CD4-positive, alpha-beta memory T cell (primary cell): ENCODE results near the gene VAMP2. TPM values are rescaled to one million over a fixed set of nuclear protein-coding genes. Genes with fewer than 3 reads are reported as not detected.

Experiments used
- CTCF ChIA-PET: fragments of 350-600 bp; sonication (Branson Sonifier 250); formaldehyde crosslinking; loops from one replicate; lab custom pipeline; 2021; ENCODE audit warnings: inconsistent platforms; ENCODE audit not compliant: partially characterized antibody; lab: Charles Lee
- POLR2A ChIA-PET: fragments of 350-600 bp; sonication (Branson Sonifier 250); formaldehyde crosslinking; loops from one replicate; lab custom pipeline; 2021; ENCODE audit not compliant: partially characterized antibody; lab: Charles Lee
- DNase-seq, 5 donors: peaks; one replicate each; pipeline versions ENCODE4 v3.0.0 to v3.0.0-alpha.2; 2020 to 2022; ENCODE audit warnings: mixed read lengths in 1 of 5
- H3K27ac ChIP-seq: one replicate; pipeline ENCODE4 v1.7.0; 2013; ENCODE audit warnings: low read depth, low read length
- H3K27me3 ChIP-seq: 2 replicates; pipeline ENCODE4 v1.7.0; 2013; ENCODE audit warnings: mild to moderate bottlenecking, low read length, moderate library complexity; ENCODE audit not compliant: insufficient read depth
- H3K36me3 ChIP-seq: 2 replicates; pipeline ENCODE4 v1.7.0; 2013; ENCODE audit warnings: mild to moderate bottlenecking, low read length, moderate library complexity; ENCODE audit not compliant: insufficient read depth
- H3K4me1 ChIP-seq: 2 replicates; pipeline ENCODE4 v1.7.0; 2013; ENCODE audit warnings: mild to moderate bottlenecking, low read length, moderate library complexity; ENCODE audit not compliant: insufficient read depth
- H3K4me3 ChIP-seq, 2 donors: one replicate each; pipeline ENCODE4 v1.7.0; 2013; ENCODE audit warnings: low read length in 2 of 2, mild to moderate bottlenecking in 1 of 2
- H3K9me3 ChIP-seq, 2 donors: one replicate each; pipeline ENCODE4 v1.7.0; 2013; ENCODE audit warnings: low read length in 2 of 2, control low read depth in 1 of 2; ENCODE audit not compliant: control insufficient read depth in 1 of 2
- H3K27ac Mint-ChIP-seq, 7 donors: one replicate each; pipeline ENCODE4 v1.8.0; 2020 to 2021; ENCODE audit warnings: mixed read lengths in 7 of 7, mild to moderate bottlenecking in 6 of 7, inconsistent platforms in 3 of 7, moderate library complexity in 3 of 7
- H3K27me3 Mint-ChIP-seq, 2 donors: one replicate each; pipeline ENCODE4 v1.8.0; 2020 to 2021; ENCODE audit warnings: mixed read lengths in 2 of 2
- H3K36me3 Mint-ChIP-seq, 2 donors: one replicate each; pipeline ENCODE4 v1.8.0; 2020 to 2021; ENCODE audit warnings: mixed read lengths in 2 of 2, inconsistent platforms in 1 of 2, mild to moderate bottlenecking in 1 of 2
- H3K4me1 Mint-ChIP-seq, 4 donors: one replicate each; pipeline ENCODE4 v1.8.0; 2020 to 2021; ENCODE audit warnings: mixed read lengths in 4 of 4, mild to moderate bottlenecking in 1 of 4
- H3K4me3 Mint-ChIP-seq, 8 donors: one replicate each; pipeline ENCODE4 v1.8.0; 2020 to 2021; ENCODE audit warnings: mixed read lengths in 8 of 8, mild to moderate bottlenecking in 7 of 8, moderate library complexity in 6 of 8, inconsistent platforms in 3 of 8
- H3K9me3 Mint-ChIP-seq, 8 donors: one replicate each; pipeline ENCODE4 v1.8.0; 2020 to 2021; ENCODE audit warnings: mixed read lengths in 8 of 8, mild to moderate bottlenecking in 5 of 8, inconsistent platforms in 3 of 8, moderate library complexity in 1 of 8
- intact Hi-C: fragments of 100-400 bp; cut with micrococcal nuclease; formaldehyde crosslinking; loops from one replicate; pipeline ENCODE4 v1.15.1; 2023
- polyA plus RNA-seq, 2 donors: library from polyadenylated mRNA; unstranded; fragments of 300-500 nt; fragmentation: Illumina TruSeq; gene quantifications; one replicate each; pipeline ENCODE4 v1.2.3, GENCODE V29; 2021
- total RNA-seq, 2 experiments: library from RNA; stranded (reverse); gene quantifications; one replicate each; pipeline ENCODE4 v1.2.3, GENCODE V29; 2021

VAMP2 gene
- total and polyA plus RNA-seq, 4 experiments from 2014 or later = 41.6 to 203 (median 148) TPM

DNA sequence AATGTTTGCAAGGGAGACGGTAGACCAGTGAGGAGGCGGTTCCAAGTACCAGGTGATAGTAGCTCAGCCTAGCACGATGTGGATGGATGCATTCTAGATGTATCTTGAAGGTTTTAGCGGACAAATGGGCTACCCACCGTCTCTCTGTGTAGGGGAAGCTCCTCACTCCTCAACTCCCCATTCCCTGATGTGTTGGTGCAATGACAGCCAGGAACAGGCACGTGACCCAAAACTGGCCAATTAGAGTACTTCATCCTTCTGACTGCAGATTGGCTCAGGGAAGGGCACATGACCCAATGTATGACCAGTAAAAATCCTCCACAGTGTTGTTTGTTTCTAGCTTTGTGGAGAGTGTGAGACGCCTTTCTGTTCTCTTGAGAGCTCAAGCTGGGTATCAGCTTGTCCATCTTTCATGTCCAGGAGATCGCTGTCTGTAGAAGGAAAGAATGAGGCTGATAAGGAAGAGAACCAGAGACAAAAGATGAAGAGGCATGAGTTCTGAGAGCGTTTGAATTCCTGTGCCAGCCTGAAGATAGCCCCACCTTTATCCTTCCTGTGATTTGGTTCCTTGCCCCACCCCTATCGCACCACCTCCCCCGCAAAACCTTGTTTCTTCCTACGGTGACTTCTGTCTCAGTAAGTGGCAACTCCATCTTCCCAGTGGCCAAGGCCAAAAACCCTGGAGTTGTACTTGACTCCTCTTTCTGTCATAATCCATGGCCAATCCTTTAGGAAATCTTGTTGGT, 29.5 kb upstream of the VAMP2 start:
- Mint-ChIP-seq H3K4me3 (no peak overlapping the region), H3K36me3 (peaks cover 0 to 4% of the 10 kb centered on the region in 2 donors), H3K27me3 (no peaks in the 10 kb centered on the region), H3K27ac (no peak overlapping the region), H3K9me3 (no peaks in the 10 kb centered on the region), H3K4me1 (peaks cover 12 to 22% (median 16%) of the 10 kb centered on the region in 4 donors)
- peak; percentile 56 to 74 (median 66) for DNase-seq
- Histone ChIP-seq H3K9me3 (no peaks in the 10 kb centered on the region), H3K4me3 (peak overlapping the region in 1 of 2 donors; percentile 25), H3K4me1 (peaks cover 44% of the 10 kb centered on the region), H3K36me3 (no peaks in the 10 kb centered on the region), H3K27me3 (no peaks in the 10 kb centered on the region), H3K27ac (peak overlapping the region; percentile 15)
- CTCF ChIA-PET = interaction anchor here (0.8 to 1.6 kb wide), 8 partner anchors 31 to 109 kb away, joined by 3 to 10 read pairs (median 4); no protein-coding TSS in a partner anchor
- intact Hi-C loops = no loop called here
- POLR2A ChIA-PET = interaction anchor here (1.2 to 26.2 kb wide), 13 partner anchors 8 to 357 kb away, joined by 3 to 1074 read pairs (median 15); partner anchors contain the start of genes ALOXE3, AURKB, CTC1 and PER1

DNA sequence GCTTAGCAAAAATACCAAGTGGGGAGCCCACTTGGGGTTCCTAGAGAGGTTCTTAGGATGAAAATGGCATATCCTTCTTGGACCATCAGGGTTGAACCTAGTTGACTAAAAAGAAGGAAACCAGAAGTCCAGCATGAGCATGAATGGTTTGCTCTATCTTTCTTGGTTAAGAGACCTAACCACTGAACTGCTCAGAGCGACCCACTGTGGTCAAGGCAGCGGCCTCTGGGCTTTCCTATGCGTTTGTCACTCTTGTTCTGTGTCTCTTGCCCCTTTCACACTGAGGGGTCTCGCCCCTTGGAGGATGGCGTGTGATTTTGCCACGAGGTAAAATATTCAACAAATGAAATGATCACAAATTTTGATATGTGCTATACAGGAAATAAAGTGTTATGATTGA, 27.8 kb upstream of the VAMP2 start:
- H3K27ac Mint-ChIP-seq = peak overlapping the region in 5 of 7 donors; percentile 78 to 94 (median 91)
- Histone ChIP-seq H3K27ac (no peak overlapping the region), H3K4me1 (peaks cover 44% of the 10 kb centered on the region), H3K36me3 (no peaks in the 10 kb centered on the region), H3K4me3 (peak overlapping the region in 1 of 2 donors; percentile 100), H3K9me3 (no peaks in the 10 kb centered on the region), H3K27me3 (no peaks in the 10 kb centered on the region)
- CTCF ChIA-PET = interaction anchor here (0.8 to 5.9 kb wide), 9 partner anchors 9 to 105 kb away, joined by 3 to 72 read pairs (median 4); partner anchors contain the start of genes ALOXE3, CTC1 and SLC25A35
- no peak for DNase-seq
- peaks cover 7 to 15% (median 12%) of the 10 kb centered on the region in 4 donors for H3K4me1 Mint-ChIP-seq
- peak overlapping the region in 4 of 8 donors; percentile 13 to 92 (median 66) for H3K4me3 Mint-ChIP-seq
- intact Hi-C loops = loop anchor here (1.0 kb wide), 1 partner anchor 10 kb away; no protein-coding TSS in a partner anchor
- POLR2A ChIA-PET = interaction anchor here (0.9 to 26.2 kb wide), 17 partner anchors 9 to 764 kb away, joined by 3 to 1074 read pairs (median 48); partner anchors contain the start of genes ALOXE3, AURKB, CTC1 and HES7
- H3K36me3 Mint-ChIP-seq = peaks cover 0 to 4% of the 10 kb centered on the region in 2 donors
- H3K9me3 Mint-ChIP-seq = no peaks in the 10 kb centered on the region
- no peaks in the 10 kb centered on the region for H3K27me3 Mint-ChIP-seq

DNA sequence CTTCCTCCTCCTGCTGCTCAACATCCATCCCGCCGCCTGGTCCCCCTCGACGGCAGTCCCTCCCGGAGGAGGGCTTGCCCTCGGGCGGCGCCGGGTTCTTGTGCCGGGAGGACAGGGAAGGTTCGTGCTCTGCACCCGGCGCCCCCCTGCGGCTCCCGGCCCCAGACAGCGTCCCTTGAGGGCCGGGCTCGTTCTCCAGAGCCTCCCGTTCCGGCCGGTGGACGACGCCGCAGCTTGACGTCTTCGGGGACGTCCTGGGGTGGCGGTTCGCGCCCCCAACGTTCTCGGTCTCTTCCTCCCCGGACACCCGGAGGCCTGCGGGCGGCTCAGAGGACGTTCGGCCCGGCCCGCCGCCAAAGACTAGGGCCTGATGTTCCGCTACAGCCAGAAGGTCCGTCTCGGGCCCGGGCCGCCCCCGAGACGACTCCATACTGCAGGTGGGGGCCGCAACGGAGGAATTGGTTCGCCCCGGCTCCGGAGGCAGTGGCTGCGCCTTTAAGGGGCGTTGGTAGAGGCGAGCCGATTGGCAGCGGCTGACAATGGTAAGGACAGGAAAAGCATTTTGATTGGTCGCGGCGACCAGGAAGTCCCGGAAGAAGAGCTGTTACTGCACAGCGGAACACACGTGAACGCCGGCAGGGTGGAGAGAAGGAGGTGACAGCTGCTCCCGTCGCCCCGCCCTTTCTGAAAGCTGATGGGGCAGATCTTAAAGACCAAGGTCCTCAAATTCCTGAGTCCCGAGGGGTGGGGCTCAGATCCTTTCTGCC, 27.1 kb upstream of the VAMP2 start, which contains the start of gene BORCS6:
TSS of gene BORCS6 (minus strand) at position 470 of the 767 bp plus-strand sequence. CDS start at position 430, 40 bp downstream.
- Histone ChIP-seq H3K4me1 (peaks cover 44% of the 10 kb centered on the region), H3K4me3 (peak within 1 kb of the TSS; percentile 76 to 100), H3K27ac (peak within 1 kb of the TSS; percentile 82), H3K27me3 (no peaks in the 10 kb centered on the region), H3K9me3 (no peaks in the 10 kb centered on the region), H3K36me3 (no peaks in the 10 kb centered on the region)
- peak within 1 kb of the TSS in 5 of 7 donors; percentile 78 to 94 (median 91) for H3K27ac Mint-ChIP-seq
- H3K36me3 Mint-ChIP-seq = peaks cover 0 to 4% of the 10 kb centered on the region in 2 donors
- intact Hi-C loops = loop anchor here (1.0 kb wide), 1 partner anchor 10 kb away; no protein-coding TSS in a partner anchor
- peaks cover 7 to 15% (median 13%) of the 10 kb centered on the region in 4 donors for H3K4me1 Mint-ChIP-seq
- ChIA-PET CTCF (interaction anchor here (0.6 to 5.9 kb wide), 13 partner anchors 10 to 111 kb away, joined by 3 to 72 read pairs (median 4); partner anchors contain the start of genes ALOXE3, CTC1 and SLC25A35), POLR2A (interaction anchor here (0.9 to 26.2 kb wide), 17 partner anchors 10 to 765 kb away, joined by 3 to 1074 read pairs (median 48); partner anchors contain the start of genes ALOXE3, AURKB, CTC1 and HES7)
- H3K9me3 Mint-ChIP-seq = no peaks in the 10 kb centered on the region
- H3K4me3 Mint-ChIP-seq = peak within 1 kb of the TSS in 5 of 8 donors; percentile 13 to 92 (median 41)
- DNase-seq = peak; percentile 93 to 98 (median 96)
- no peaks in the 10 kb centered on the region for H3K27me3 Mint-ChIP-seq

DNA sequence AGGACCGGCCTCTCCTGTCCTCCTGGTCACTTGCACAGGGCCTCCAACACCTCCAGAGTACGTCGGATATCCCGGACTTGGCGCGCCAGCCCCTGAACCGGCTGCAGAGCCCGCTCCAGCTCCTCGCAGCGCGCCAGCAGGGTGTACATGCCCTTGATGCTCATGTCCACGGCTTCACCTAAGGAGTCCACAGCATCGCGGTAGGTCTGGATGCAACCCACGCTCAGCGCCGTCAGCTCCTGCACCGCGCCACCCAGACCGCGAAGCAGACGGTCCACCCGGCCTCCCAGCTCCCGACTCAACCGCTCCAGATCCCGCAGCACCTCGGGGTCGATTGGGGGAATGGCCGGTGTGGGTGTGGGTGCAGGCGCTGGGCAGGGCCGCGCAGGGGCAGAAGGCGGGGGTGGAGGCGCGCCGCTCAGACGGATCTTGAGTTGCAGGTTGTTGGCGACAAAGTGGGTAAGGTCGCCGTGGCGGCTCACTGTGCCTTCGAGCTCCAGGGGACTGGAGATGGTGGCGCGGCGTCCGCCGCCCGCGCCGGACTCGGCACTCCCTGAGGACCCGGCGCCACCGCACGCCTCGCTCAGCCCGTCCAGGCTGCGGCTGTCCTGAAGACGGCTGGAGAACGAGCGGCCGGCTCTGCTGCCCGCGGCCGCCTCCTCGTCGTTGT, 26.4 kb upstream of the VAMP2 start:
- Histone ChIP-seq H3K27ac (peak overlapping the region; percentile 82), H3K36me3 (no peaks in the 10 kb centered on the region), H3K9me3 (no peaks in the 10 kb centered on the region), H3K4me1 (peaks cover 44% of the 10 kb centered on the region), H3K27me3 (no peaks in the 10 kb centered on the region), H3K4me3 (peak overlapping the region; percentile 76 to 100)
- H3K4me3 Mint-ChIP-seq = peak overlapping the region in 2 of 8 donors; percentile 90 to 92
- H3K36me3 Mint-ChIP-seq = peaks cover 0 to 4% of the 10 kb centered on the region in 2 donors
- ChIA-PET CTCF (interaction anchor here (1.0 to 5.9 kb wide), 13 partner anchors 10 to 111 kb away, joined by 3 to 72 read pairs (median 4); partner anchors contain the start of genes ALOXE3 and CTC1), POLR2A (interaction anchor here (0.7 to 26.2 kb wide), 17 partner anchors 10 to 106 kb away, joined by 3 to 1074 read pairs (median 48); partner anchors contain the start of genes ALOXE3, AURKB, CTC1 and HES7)
- no peaks in the 10 kb centered on the region for H3K27me3 Mint-ChIP-seq
- H3K27ac Mint-ChIP-seq = peak overlapping the region in 4 of 7 donors; percentile 30 to 91 (median 73)
- intact Hi-C loops = no loop called here
- peaks cover 9 to 18% (median 13%) of the 10 kb centered on the region in 4 donors for H3K4me1 Mint-ChIP-seq
- DNase-seq = peak; percentile 32 to 59 (median 34)
- no peaks in the 10 kb centered on the region for H3K9me3 Mint-ChIP-seq

DNA sequence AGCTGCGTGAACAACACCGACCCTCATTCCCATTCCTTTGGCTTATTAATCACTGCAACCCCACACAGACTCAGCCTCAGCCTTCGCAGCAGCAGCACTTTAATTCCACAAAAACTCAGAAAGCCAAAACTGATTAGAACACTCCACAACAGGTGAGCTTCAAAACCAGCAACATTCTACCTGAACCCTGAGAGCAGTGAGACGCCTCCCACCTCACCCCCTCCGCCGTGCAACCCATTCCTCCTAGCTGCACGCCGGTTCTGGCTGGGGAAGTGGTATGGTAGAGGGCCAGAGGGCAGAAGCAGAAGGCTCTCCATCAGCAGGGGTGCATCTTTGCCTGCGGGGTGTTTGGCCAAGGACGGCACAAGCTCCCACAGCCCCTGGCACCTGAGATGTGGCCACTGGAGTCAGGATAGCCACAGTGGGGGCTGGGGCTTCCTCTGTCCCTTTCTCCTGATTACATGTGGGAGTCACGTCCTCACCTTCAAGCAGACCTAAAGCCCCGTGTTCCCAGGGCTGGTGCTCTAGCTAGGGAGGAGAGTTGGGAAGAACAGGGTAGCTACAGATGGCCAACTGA, 25.6 kb upstream of the VAMP2 start:
- ChIA-PET CTCF (interaction anchor here (0.7 to 5.9 kb wide), 14 partner anchors 11 to 112 kb away, joined by 3 to 72 read pairs (median 4); partner anchors contain the start of gene ALOXE3), POLR2A (interaction anchor here (0.7 to 26.2 kb wide), 15 partner anchors 11 to 107 kb away, joined by 3 to 1074 read pairs (median 54); partner anchors contain the start of genes ALOXE3, AURKB, CTC1 and HES7)
- intact Hi-C loops = no loop called here
- Mint-ChIP-seq H3K36me3 (peaks cover 0 to 4% of the 10 kb centered on the region in 2 donors), H3K4me3 (no peak overlapping the region), H3K27me3 (no peaks in the 10 kb centered on the region), H3K4me1 (peaks cover 13 to 23% (median 17%) of the 10 kb centered on the region in 4 donors), H3K27ac (no peak overlapping the region), H3K9me3 (no peaks in the 10 kb centered on the region)
- peaks cover 44% of the 10 kb centered on the region for H3K4me1 ChIP-seq
- H3K4me3 ChIP-seq = peak overlapping the region; percentile 76 to 100
- H3K27ac ChIP-seq = peak overlapping the region; percentile 82
- no peaks in the 10 kb centered on the region for H3K9me3 ChIP-seq
- no peaks in the 10 kb centered on the region for H3K27me3 ChIP-seq
- H3K36me3 ChIP-seq = no peaks in the 10 kb centered on the region
- DNase-seq = peak in 4 of 5 donors; percentile 17 to 56 (median 20)
